Panc1 (cell line): Measurements from ENCODE around the gene SAMD4B. TPM values are rescaled to one million over a fixed set of nuclear protein-coding genes. Genes with fewer than 3 reads are reported as not detected.

Source experiments
- ATAC-seq: fragments of 200-7000 bp; cut with Tn5 transposase; 2 replicates; pipeline ENCODE4 v1.9.1; 2020; ENCODE audit warnings: mild to moderate bottlenecking, moderate library complexity
- BruUV-seq: library from RNA; stranded (reverse); fragments of 400-500 nt; replicated peaks from 2 replicates; lab custom pipeline; 2021; lab: Mats Ljungman, UMichigan
- CTCF ChIA-PET: fragments of 300-600 bp; sonication (Branson Sonifier 250); formaldehyde crosslinking; loops from one replicate; lab custom pipeline; 2022; ENCODE audit warnings: antibody characterized with exemption; lab: Charles Lee
- POLR2A ChIA-PET: fragments of 300-600 bp; sonication (Branson Sonifier 250); formaldehyde crosslinking; loops from one replicate; lab custom pipeline; 2022; ENCODE audit warnings: antibody characterized with exemption; lab: Charles Lee
- DNase-seq: peaks from one replicate; pipeline ENCODE4 v3.0.0-alpha.2; 2010; ENCODE audit warnings: low read depth, low spot score
- H3K27ac ChIP-seq: 2 replicates; pipeline ENCODE4 v1.5.1; 2011; ENCODE audit warnings: mild to moderate bottlenecking, low read length, inconsistent platforms
- H3K27me3 ChIP-seq: fragments of 200-500 bp; sonication (Bioruptor generic); 2 replicates; pipeline ENCODE4 v1.6.0; 2014; ENCODE audit warnings: low read length, inconsistent platforms; ENCODE audit not compliant: control insufficient read depth, insufficient read depth
- H3K36me3 ChIP-seq: fragments of 200-500 bp; sonication (Bioruptor generic); 2 replicates; pipeline ENCODE4 v1.5.1; 2014; ENCODE audit warnings: inconsistent platforms, mild to moderate bottlenecking, low read length, moderate library complexity; ENCODE audit not compliant: control insufficient read depth, insufficient read depth
- H3K4me1 ChIP-seq: 2 replicates; pipeline ENCODE4 v1.5.1; 2011; ENCODE audit warnings: inconsistent platforms, mild to moderate bottlenecking, low read length, moderate library complexity; ENCODE audit not compliant: control insufficient read depth, insufficient read depth
- H3K4me3 ChIP-seq, 2 experiments: 2 replicates each; pipeline ENCODE4 v1.5.1; 2011 to 2012; ENCODE audit warnings: low read depth in 2 of 2, low read length in 2 of 2, mild to moderate bottlenecking in 2 of 2, inconsistent platforms in 1 of 2, moderate library complexity in 1 of 2
- H3K9me3 ChIP-seq: fragments of 200-500 bp; sonication (Bioruptor generic); 2 replicates; pipeline ENCODE4 v1.5.1; 2014; ENCODE audit warnings: low read depth, mild to moderate bottlenecking, inconsistent platforms, low read length, moderate library complexity; ENCODE audit not compliant: control insufficient read depth, insufficient read depth
- POLR2AphosphoS5 ChIP-seq: IDR thresholded peaks from 2 replicates; pipeline ENCODE4 v1.6.1; 2012; ENCODE audit warnings: mild to moderate bottlenecking, low read depth, low read length, moderate library complexity
- REST ChIP-seq, 2 experiments: IDR thresholded peaks; 2 replicates each; pipeline ENCODE4 v1.6.1; 2011 to 2012; ENCODE audit warnings: low read depth in 2 of 2, control low read depth in 1 of 2, low read length in 1 of 2, mild to moderate bottlenecking in 1 of 2, moderate library complexity in 1 of 2; ENCODE audit not compliant: insufficient read depth in 1 of 2
- SIN3A ChIP-seq: IDR thresholded peaks from 2 replicates; pipeline ENCODE4 v1.6.1; 2012; ENCODE audit warnings: low read depth, mild to moderate bottlenecking, low read length, moderate library complexity, borderline replicate concordance; ENCODE audit not compliant: insufficient read depth
- TCF7L2 ChIP-seq: IDR thresholded peaks from 2 replicates; pipeline ENCODE4 v1.6.1; 2011; ENCODE audit warnings: mild to moderate bottlenecking, low read depth, low read length, inconsistent platforms
- in situ Hi-C: cut with HindIII; loops from 2 replicates; pipeline ENCODE4 v1.10.0; 2016; ENCODE audit warnings: low sequenced_read_pairs, low pct_unique_long_range_greater_than_20kb
- intact Hi-C: fragments of 100-400 bp; cut with micrococcal nuclease; formaldehyde crosslinking; loops from one replicate; pipeline ENCODE4 v1.10.0; 2022; ENCODE audit not compliant: unreplicated experiment
- total RNA-seq: library from RNA; stranded (reverse); gene quantifications from one replicate; pipeline ENCODE4 v1.2.1, GENCODE V29; 2021; ENCODE audit not compliant: unreplicated experiment
- TF ChIP-seq, protein P1 (sequence below): fragments of 450-650 bp; IDR thresholded peaks from 2 replicates; pipeline ENCODE4 v1.5.1; 2017; ENCODE audit warnings: mild to moderate bottlenecking

SAMD4B gene
- total RNA-seq, 1 experiment from 2014 or later = 1,339 TPM

DNA sequence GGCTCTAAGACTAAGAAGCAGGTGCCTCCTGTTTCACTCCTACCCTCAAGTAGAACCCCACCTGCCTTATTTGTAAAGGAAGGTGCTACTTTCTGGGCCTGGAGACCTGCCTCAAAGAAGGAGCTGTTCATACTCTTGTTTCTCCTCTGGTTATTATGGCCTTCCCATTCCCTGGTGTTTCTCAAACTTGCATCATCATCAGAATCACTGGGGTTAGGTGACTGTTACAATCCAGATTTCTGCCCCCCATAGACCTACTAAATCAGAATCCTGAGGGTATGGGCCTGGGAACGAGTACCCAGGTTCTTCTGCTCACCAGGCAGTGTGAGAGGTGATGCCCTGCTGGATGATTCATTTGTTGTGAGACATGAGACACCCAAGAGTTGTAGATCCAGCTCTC is 18.4 kb downstream of the SAMD4B start:
- Histone ChIP-seq H3K36me3 (peaks cover 78% of the 10 kb centered on the region), H3K27ac (peak overlapping the region; percentile 0; the same call in 1 of the 2 replicates), H3K9me3 (no peaks in the 10 kb centered on the region), H3K4me1 (peaks cover 5% of the 10 kb centered on the region; the same call in 1 of the 2 replicates), H3K27me3 (no peaks in the 10 kb centered on the region), H3K4me3 (no peak overlapping the region)
- DNase-seq = no peak
- TF ChIP-seq, protein P1, sequence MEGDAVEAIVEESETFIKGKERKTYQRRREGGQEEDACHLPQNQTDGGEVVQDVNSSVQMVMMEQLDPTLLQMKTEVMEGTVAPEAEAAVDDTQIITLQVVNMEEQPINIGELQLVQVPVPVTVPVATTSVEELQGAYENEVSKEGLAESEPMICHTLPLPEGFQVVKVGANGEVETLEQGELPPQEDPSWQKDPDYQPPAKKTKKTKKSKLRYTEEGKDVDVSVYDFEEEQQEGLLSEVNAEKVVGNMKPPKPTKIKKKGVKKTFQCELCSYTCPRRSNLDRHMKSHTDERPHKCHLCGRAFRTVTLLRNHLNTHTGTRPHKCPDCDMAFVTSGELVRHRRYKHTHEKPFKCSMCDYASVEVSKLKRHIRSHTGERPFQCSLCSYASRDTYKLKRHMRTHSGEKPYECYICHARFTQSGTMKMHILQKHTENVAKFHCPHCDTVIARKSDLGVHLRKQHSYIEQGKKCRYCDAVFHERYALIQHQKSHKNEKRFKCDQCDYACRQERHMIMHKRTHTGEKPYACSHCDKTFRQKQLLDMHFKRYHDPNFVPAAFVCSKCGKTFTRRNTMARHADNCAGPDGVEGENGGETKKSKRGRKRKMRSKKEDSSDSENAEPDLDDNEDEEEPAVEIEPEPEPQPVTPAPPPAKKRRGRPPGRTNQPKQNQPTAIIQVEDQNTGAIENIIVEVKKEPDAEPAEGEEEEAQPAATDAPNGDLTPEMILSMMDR = no peak
- TF ChIP-seq TCF7L2 = no peak
- no peak for TF ChIP-seq REST (IDR thresholded peaks at IDR 0.05; ENCODE audit: insufficient read depth in 1 of 2, low read depth in 2 of 2, low read length in 1 of 2)
- no peak for TF ChIP-seq POLR2AphosphoS5
- TF ChIP-seq SIN3A = no peak
- no peak for ATAC-seq
- ChIA-PET POLR2A (interaction anchor here (0.5 to 3.4 kb wide), 7 partner anchors 9 to 910 kb away, joined by 3 to 20 read pairs (median 5); partner anchors contain the start of genes MED29 and PAF1), CTCF (interaction anchor here (0.6 to 2.9 kb wide), 4 partner anchors 9 to 37 kb away, joined by 3 to 7 read pairs (median 3); partner anchors contain the start of gene SAMD4B)
- in situ Hi-C loops = no loop called here
- TSS peak; percentile 3 for BruUV-seq
- intact Hi-C loops = no loop called here

DNA sequence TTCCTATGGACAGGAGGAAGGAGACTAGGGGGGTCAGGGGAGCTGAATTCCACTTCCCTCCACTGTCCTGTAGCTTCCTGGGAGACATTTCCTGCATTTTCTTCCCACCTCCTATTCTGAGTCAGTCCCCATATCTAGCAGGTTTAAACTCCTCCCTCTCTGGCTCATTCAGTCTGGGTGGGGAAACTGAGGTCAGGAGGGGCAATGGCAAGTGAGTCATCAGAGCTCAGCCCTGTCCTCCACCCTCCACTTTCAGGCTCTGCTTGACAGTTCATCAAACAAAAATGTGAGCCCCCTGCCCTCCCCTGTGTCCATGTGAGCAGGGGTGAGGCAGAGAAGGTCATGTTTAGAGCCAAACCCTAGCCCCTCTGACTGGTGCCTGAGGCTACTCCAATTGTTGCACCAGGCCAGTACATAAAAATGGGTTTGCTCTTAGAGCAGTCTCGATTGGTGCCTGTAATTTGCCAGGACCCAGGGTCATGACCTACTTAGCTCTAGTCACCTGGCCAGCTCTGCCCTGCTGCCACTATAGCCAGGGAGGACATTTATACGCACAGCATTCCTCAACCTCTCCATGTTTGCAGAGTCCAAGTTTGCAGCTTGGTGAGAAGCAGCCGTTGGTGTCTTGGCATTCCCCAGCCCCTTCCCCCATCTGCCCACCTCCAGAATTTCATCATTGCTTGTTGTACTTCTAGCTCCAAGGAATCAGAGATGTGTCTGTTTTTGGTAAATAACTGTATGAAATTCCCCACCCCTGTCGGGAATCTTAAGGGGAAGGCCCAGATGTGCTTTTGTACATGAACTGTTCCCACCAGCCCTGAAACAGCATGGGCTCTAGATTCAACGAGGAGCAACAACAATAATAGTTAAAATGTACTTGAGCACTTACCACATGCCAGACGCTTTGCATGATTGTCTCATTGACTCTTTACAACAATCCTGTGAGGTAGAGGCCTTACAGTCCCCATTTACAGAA is 20.7 kb downstream of the SAMD4B start:
- Histone ChIP-seq H3K4me3 (no peak overlapping the region), H3K9me3 (no peaks in the 10 kb centered on the region), H3K36me3 (peaks cover 67% of the 10 kb centered on the region), H3K4me1 (peaks cover 5% of the 10 kb centered on the region; the same call in 1 of the 2 replicates), H3K27me3 (no peaks in the 10 kb centered on the region), H3K27ac (no peak overlapping the region)
- intact Hi-C loops (no loop called here), in situ Hi-C loops (no loop called here)
- DNase-seq (no peak), ATAC-seq (peak; percentile 7)
- no TSS peak for BruUV-seq
- TF ChIP-seq POLR2AphosphoS5 = no peak
- TF ChIP-seq, protein P1 = no peak
- no peak for TF ChIP-seq REST (IDR thresholded peaks at IDR 0.05; ENCODE audit: insufficient read depth in 1 of 2, low read depth in 2 of 2, low read length in 1 of 2)
- TF ChIP-seq TCF7L2 = no peak
- TF ChIP-seq SIN3A = no peak
- POLR2A ChIA-PET = interaction anchor here (0.5 to 3.4 kb wide), 17 partner anchors 7 to 514 kb away, joined by 3 to 20 read pairs (median 5); partner anchors contain the start of genes IFNL1, MED29, PAF1 and RPS16
- CTCF ChIA-PET = interaction anchor here (0.5 to 2.5 kb wide), 13 partner anchors 10 to 635 kb away, joined by 3 to 20 read pairs (median 5); partner anchors contain the start of genes PLEKHG2 and SAMD4B
